Uterus (tissue), 4 donors: Measurements from ENCODE around the gene GOLT1A. TPM values are rescaled to one million over a fixed set of nuclear protein-coding genes. Genes with fewer than 3 reads are reported as not detected.

ENCODE experiments used
- DNase-seq, 2 donors: peaks; one replicate each; pipeline ENCODE4 v3.0.0-alpha.2; 2019 to 2020
- H3K27ac ChIP-seq, 2 donors: fragments of 200-600 bp; sonication (generic); 1 replicate in 1 of 2; 2 replicates in 1 of 2; pipeline ENCODE4 v1.5.1; 2016 to 2018
- H3K27me3 ChIP-seq, 2 donors: fragments of 200-600 bp; sonication (generic); one replicate each; pipeline ENCODE4 v1.5.1; 2018 to 2019; ENCODE audit warnings: control low read depth in 1 of 2
- H3K36me3 ChIP-seq, 2 donors: fragments of 200-600 bp; sonication (generic); one replicate each; pipeline ENCODE4 v1.5.1; 2019; ENCODE audit warnings: control low read depth in 1 of 2
- H3K4me1 ChIP-seq, 2 donors: fragments of 200-600 bp; sonication (generic); one replicate each; pipeline ENCODE4 v1.5.1; 2018 to 2019; ENCODE audit warnings: control low read depth in 1 of 2
- H3K4me3 ChIP-seq, 2 donors: fragments of 200-600 bp; sonication (generic); 1 replicate in 1 of 2; 2 replicates in 1 of 2; pipeline ENCODE4 v1.5.1; 2018 to 2019; ENCODE audit warnings: mild to moderate bottlenecking in 1 of 2
- H3K9me3 ChIP-seq, 2 donors: fragments of 200-600 bp; sonication (generic); one replicate each; pipeline ENCODE4 v1.5.1; 2019; ENCODE audit warnings: control low read depth in 1 of 2
- CTCF ChIP-seq, 4 experiments: fragments of 200-600 bp in 2 of 4; fragments of 450-650 bp in 2 of 4; sonication (generic) in 2 of 4; IDR thresholded peaks; one replicate each; pipeline ENCODE4 v1.5.1; 2016 to 2019; ENCODE audit warnings: antibody characterized with exemption in 4 of 4, mild to moderate bottlenecking in 2 of 4, moderate library complexity in 1 of 4
- POLR2A ChIP-seq, 2 donors: fragments of 450-650 bp; IDR thresholded peaks; one replicate each; pipeline ENCODE4 v1.6.1; 2016; ENCODE audit warnings: antibody characterized with exemption in 2 of 2, mild to moderate bottlenecking in 1 of 2, moderate library complexity in 1 of 2
- intact Hi-C: fragments of 100-400 bp; cut with DNase I; formaldehyde crosslinking; loops from one replicate; pipeline ENCODE4 v1.15.1; 2023; ENCODE audit warnings: low total_unique reads
- total RNA-seq, 4 donors: library from RNA; depleted of rRNA in 3 of 4; stranded (reverse); fragments of >200 nt in 3 of 4; gene quantifications; one replicate each; pipeline versions ENCODE4 v1.1.0 to v1.2.4, GENCODE V29; 2014 to 2023
- donor health status: DM: yes; HTN: yes; CAD: no.

Gene GOLT1A
- total RNA-seq, 4 donors from 2014 or later: 0.52 TPM; not detected in 3

GRCh38 chr1:204198348-204199340 is 15.1 kb downstream of the GOLT1A start:
- no peaks in the 10 kb centered on the region for H3K27me3 ChIP-seq

GRCh38 chr1:204197068-204197467 is 16.7 kb downstream of the GOLT1A start:
- H3K4me3 ChIP-seq: no peak overlapping the region
- no peak for DNase-seq
- no peak for TF ChIP-seq CTCF (IDR thresholded peaks at IDR 0.05)
- no peak for TF ChIP-seq POLR2A (IDR thresholded peaks at IDR 0.05)
- H3K4me1 ChIP-seq: no peaks in the 10 kb centered on the region
- intact Hi-C loops: no loop called here
- H3K27me3 ChIP-seq: no peaks in the 10 kb centered on the region
- H3K27ac ChIP-seq: no peak overlapping the region
- no peaks in the 10 kb centered on the region for H3K36me3 ChIP-seq
- no peaks in the 10 kb centered on the region for H3K9me3 ChIP-seq

More at GRCh38 chr1:204198348-204199340, 15.1 kb downstream of the GOLT1A start:
- no peaks in the 10 kb centered on the region for H3K36me3 ChIP-seq
- intact Hi-C loops: no loop called here
- DNase-seq: no peak
- no peaks in the 10 kb centered on the region for H3K9me3 ChIP-seq
- no peak overlapping the region for H3K4me3 ChIP-seq
- TF ChIP-seq POLR2A (IDR thresholded peaks at IDR 0.05) (no peak), CTCF (IDR thresholded peaks at IDR 0.05) (no peak)
- H3K4me1 ChIP-seq: no peaks in the 10 kb centered on the region
- H3K27ac ChIP-seq: no peak overlapping the region

DNA sequence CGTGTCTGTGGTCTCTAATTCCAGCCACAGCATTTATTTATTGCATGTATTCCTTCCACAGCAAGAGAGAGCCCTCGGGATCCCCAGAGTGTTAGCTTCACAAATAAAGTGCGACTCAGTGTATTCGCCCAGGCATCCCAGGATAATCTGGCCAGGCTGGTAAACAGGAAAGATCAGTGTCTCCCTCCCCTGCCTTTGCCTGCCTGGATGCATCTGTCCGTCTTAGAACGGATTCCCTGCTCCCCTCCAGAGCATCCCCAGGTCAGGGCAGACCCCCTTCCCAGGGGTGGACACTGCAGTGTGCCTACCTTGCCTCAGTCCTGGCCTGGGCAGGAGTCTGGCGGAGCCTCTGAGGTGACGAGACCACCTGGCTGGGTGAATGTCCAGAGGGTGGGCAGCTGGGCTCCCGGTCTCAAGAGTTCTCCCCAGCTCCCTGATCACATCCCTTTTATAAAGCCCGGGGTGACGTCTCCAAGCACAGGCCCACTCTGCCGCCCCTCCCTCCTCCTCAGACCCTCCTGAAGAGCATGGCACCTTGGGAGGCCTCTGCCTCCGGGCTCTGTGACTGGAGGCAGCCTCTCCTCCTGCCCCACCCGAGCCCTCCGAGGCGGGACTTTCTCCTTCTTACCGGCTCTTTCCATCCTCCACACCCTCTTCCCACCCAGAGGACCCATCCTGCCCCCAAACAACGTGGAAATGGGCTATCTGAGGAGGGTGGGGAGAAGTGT is 17.6 kb downstream of the GOLT1A start, which contains the start of gene KISS1:
Gene KISS1, minus strand, starts transcription at position 424 of the 728 bp plus-strand sequence. CDS start 3,615 bp downstream, outside the sequence.
- H3K4me3 ChIP-seq: no peak within 1 kb of the TSS
- no peaks in the 10 kb centered on the region for H3K36me3 ChIP-seq
- intact Hi-C loops: no loop called here
- DNase-seq: no peak
- H3K4me1 ChIP-seq: no peaks in the 10 kb centered on the region
- no peak within 1 kb of the TSS for H3K27ac ChIP-seq
- TF ChIP-seq POLR2A (IDR thresholded peaks at IDR 0.05): no peak
- TF ChIP-seq CTCF (IDR thresholded peaks at IDR 0.05): no peak
- H3K9me3 ChIP-seq: no peaks in the 10 kb centered on the region
- H3K27me3 ChIP-seq: no peaks in the 10 kb centered on the region

GRCh38 chr1:204194771-204195170 is 19.0 kb downstream of the GOLT1A start:
- Histone ChIP-seq H3K4me1 (peaks cover 0 to 1% of the 10 kb centered on the region in 2 donors), H3K27ac (no peak overlapping the region), H3K36me3 (no peaks in the 10 kb centered on the region), H3K4me3 (no peak overlapping the region), H3K9me3 (no peaks in the 10 kb centered on the region), H3K27me3 (no peaks in the 10 kb centered on the region)
- no peak for DNase-seq
- TF ChIP-seq POLR2A (IDR thresholded peaks at IDR 0.05): no peak
- TF ChIP-seq CTCF (IDR thresholded peaks at IDR 0.05): no peak
- intact Hi-C loops: no loop called here
